HepG2 (cell line): Measurements from ENCODE around the gene STC2. TPM values are rescaled to one million over a fixed set of nuclear protein-coding genes. Genes with fewer than 3 reads are reported as not detected.

Source experiments
- ATAC-seq: fragments of 200-7000 bp; cut with Tn5 transposase; 3 replicates; pipeline ENCODE4 v1.9.1; 2020; ENCODE audit warnings: mild to moderate bottlenecking, moderate library complexity
- BruUV-seq: library from RNA; stranded (reverse); fragments of 400-500 nt; replicated peaks from 2 replicates; lab custom pipeline; 2021; lab: Mats Ljungman, UMichigan
- CTCF ChIA-PET: fragments of 300-600 bp; formaldehyde crosslinking; extraction: SDS; loops from one replicate; lab custom pipeline; 2021; ENCODE audit warnings: low total read pairs, inconsistent platforms, low intra/inter-chr PET ratio; lab: Yijun Ruan, JAX
- POLR2A ChIA-PET: fragments of 350-600 bp; sonication (Branson Sonifier 250); formaldehyde crosslinking; loops from one replicate; lab custom pipeline; 2020; ENCODE audit warnings: antibody characterized with exemption, inconsistent platforms; lab: Yijun Ruan, JAX
- DNase-seq: peaks from one replicate; pipeline ENCODE4 v3.0.0-alpha.2; 2015; ENCODE audit warnings: low spot score
- FAIRE-seq: peaks from 3 replicates; lab custom pipeline; 2011; peaks lifted over from hg19 to GRCh38; lab: Jason Lieb, UNC
- H2AFZ ChIP-seq: one replicate; pipeline ENCODE4 v1.6.1; 2011; ENCODE audit warnings: low read length, inconsistent platforms
- H3K27ac ChIP-seq: fragments of 300-600 bp; 3 replicates; pipeline ENCODE4 v1.8.0; 2011; ENCODE audit warnings: mixed run types, mild to moderate bottlenecking, mixed read lengths, low read length, inconsistent platforms; ENCODE audit not compliant: insufficient read depth; ENCODE audit errors: extremely low read length
- H3K27me3 ChIP-seq, 2 experiments: fragments of 200-600 bp in 1 of 2; 2 replicates in 1 of 2; 3 replicates in 1 of 2; pipeline versions ENCODE4 v1.6.0 to v1.8.0; 2011; ENCODE audit warnings: low read length in 2 of 2, mild to moderate bottlenecking in 2 of 2, moderate library complexity in 2 of 2, inconsistent platforms in 1 of 2; ENCODE audit not compliant: insufficient read depth in 2 of 2, control insufficient read depth in 1 of 2
- H3K36me3 ChIP-seq, 2 experiments: fragments of 200-600 bp in 1 of 2; replicated peaks in 1 of 2; 2 replicates in 1 of 2; 3 replicates in 1 of 2; pipeline versions ENCODE4 v1.5.1 to v1.8.0; 2011; ENCODE audit warnings: low read length in 2 of 2, inconsistent platforms in 1 of 2; ENCODE audit not compliant: insufficient read depth in 2 of 2, control insufficient read depth in 1 of 2
- H3K4me1 ChIP-seq: 2 replicates; pipeline ENCODE4 v1.5.1; 2012; ENCODE audit warnings: low read length, inconsistent platforms; ENCODE audit not compliant: insufficient read depth
- H3K4me2 ChIP-seq: 2 replicates; pipeline ENCODE4 v1.6.0; 2011; ENCODE audit warnings: low read depth, low read length, inconsistent platforms
- H3K4me3 ChIP-seq, 3 experiments: fragments of 200-600 bp in 1 of 3; sonication (generic), shearing (Covaris generic) in 1 of 3; replicated peaks in 1 of 3; 2 replicates each; pipeline ENCODE4 v1.5.1; 2011 to 2016; ENCODE audit warnings: low read length in 3 of 3, inconsistent platforms in 2 of 3, low read depth in 2 of 3, mild to moderate bottlenecking in 2 of 3, control low read depth in 1 of 3, mixed read lengths in 1 of 3; ENCODE audit not compliant: insufficient read depth in 1 of 3
- H3K79me2 ChIP-seq: one replicate; pipeline ENCODE4 v1.6.1; 2011; ENCODE audit warnings: low read length, inconsistent platforms; ENCODE audit not compliant: insufficient read depth
- H3K9ac ChIP-seq: 2 replicates; pipeline ENCODE4 v1.6.0; 2011; ENCODE audit warnings: mild to moderate bottlenecking, low read depth, low read length, inconsistent platforms; ENCODE audit not compliant: insufficient read depth
- H3K9me3 ChIP-seq: 2 replicates; pipeline ENCODE4 v1.5.1; 2012; ENCODE audit warnings: mild to moderate bottlenecking, low read length
- H4K20me1 ChIP-seq: 2 replicates; pipeline ENCODE4 v1.6.0; 2011; ENCODE audit warnings: inconsistent platforms, mild to moderate bottlenecking, low read length, moderate library complexity; ENCODE audit not compliant: insufficient read depth
- CREM ChIP-seq, 2 experiments: sonication (generic) in 1 of 2; formaldehyde crosslinking in 1 of 2; IDR thresholded peaks; 2 replicates each; pipeline versions ENCODE4 v1.4.0 to v1.6.1; 2016 to 2020; ENCODE audit warnings: antibody characterized with exemption in 1 of 2, mild to moderate bottlenecking in 1 of 2, missing genetic modification reagents in 1 of 2
- GATAD2A ChIP-seq: IDR thresholded peaks from 2 replicates; pipeline ENCODE4 v1.6.1; 2016
- GLI4 ChIP-seq: sonication (generic); formaldehyde crosslinking; IDR thresholded peaks from 2 replicates; pipeline ENCODE4 v1.5.1; 2020; ENCODE audit warnings: missing genetic modification reagents, mild to moderate bottlenecking, moderate library complexity, borderline replicate concordance
- ISX ChIP-seq: sonication (generic); formaldehyde crosslinking; conservative IDR thresholded peaks from 2 replicates; pipeline ENCODE4 v1.5.0; 2020; ENCODE audit warnings: missing genetic modification reagents
- KDM4B ChIP-seq: sonication (generic); formaldehyde crosslinking; IDR thresholded peaks from 2 replicates; pipeline ENCODE4 v1.4.0; 2020; ENCODE audit warnings: missing genetic modification reagents
- KLF15 ChIP-seq: sonication (generic); formaldehyde crosslinking; IDR thresholded peaks from 2 replicates; pipeline ENCODE4 v1.8.1; 2023; ENCODE audit warnings: borderline replicate concordance, mild to moderate bottlenecking, inconsistent platforms, missing genetic modification reagents, mixed read lengths
- MAX ChIP-seq: IDR thresholded peaks from 2 replicates; pipeline ENCODE4 v1.6.1; 2012; ENCODE audit warnings: inconsistent platforms
- MTA1 ChIP-seq: sonication (generic); formaldehyde crosslinking; IDR thresholded peaks from 2 replicates; pipeline ENCODE4 v1.4.0; 2020; ENCODE audit warnings: missing genetic modification reagents, mild to moderate bottlenecking, borderline replicate concordance
- PBX2 ChIP-seq: IDR thresholded peaks from 2 replicates; pipeline ENCODE4 v1.6.1; 2016; ENCODE audit warnings: control low read depth
- PLSCR1 ChIP-seq: sonication (generic); formaldehyde crosslinking; IDR thresholded peaks from 2 replicates; pipeline ENCODE4 v1.5.0; 2020; ENCODE audit warnings: missing genetic modification reagents, mild to moderate bottlenecking, borderline replicate concordance
- SRF ChIP-seq: IDR thresholded peaks from 2 replicates; pipeline ENCODE4 v1.6.1; 2011; ENCODE audit warnings: mild to moderate bottlenecking, low read depth, low read length, moderate library complexity
- SSRP1 ChIP-seq: IDR thresholded peaks from 2 replicates; pipeline ENCODE4 v1.6.1; 2016; ENCODE audit warnings: control low read depth
- ZBTB43 ChIP-seq: sonication (generic); formaldehyde crosslinking; conservative IDR thresholded peaks from 2 replicates; pipeline ENCODE4 v1.4.0; 2020; ENCODE audit warnings: missing genetic modification reagents
- ZEB1 ChIP-seq: IDR thresholded peaks from 2 replicates; pipeline ENCODE4 v1.6.1; 2012; ENCODE audit warnings: mild to moderate bottlenecking, low read depth, inconsistent platforms; ENCODE audit not compliant: insufficient replicate concordance
- ZKSCAN1 ChIP-seq: fragments of 150-350 bp; IDR thresholded peaks from 2 replicates; pipeline ENCODE4 v1.6.1; 2014; ENCODE audit warnings: low read length
- ZNF101 ChIP-seq: sonication (generic); formaldehyde crosslinking; IDR thresholded peaks from 2 replicates; pipeline ENCODE4 v1.4.0; 2020; ENCODE audit warnings: mild to moderate bottlenecking, low read depth, missing genetic modification reagents, borderline replicate concordance
- ZNF543 ChIP-seq: sonication (generic); formaldehyde crosslinking; IDR thresholded peaks from 2 replicates; pipeline ENCODE4 v1.4.0; 2020; ENCODE audit warnings: mild to moderate bottlenecking, missing genetic modification reagents
- ZNF678 ChIP-seq: sonication (generic); formaldehyde crosslinking; IDR thresholded peaks from 2 replicates; pipeline ENCODE4 v1.4.0; 2020; ENCODE audit warnings: mild to moderate bottlenecking, missing genetic modification reagents
- ZSCAN5A ChIP-seq: sonication (generic); formaldehyde crosslinking; IDR thresholded peaks from 2 replicates; pipeline ENCODE4 v1.8.0; 2022; ENCODE audit warnings: mild to moderate bottlenecking, missing genetic modification reagents, borderline replicate concordance
- WGBS: methylation state at CpG from one replicate; pipeline ENCODE4 v1.1.6; 2017; ENCODE audit warnings: low lambda C conversion rate; 5-methylcytosine and 5-hydroxymethylcytosine counted together
- in situ Hi-C: cut with HindIII; loops from 2 replicates; pipeline ENCODE4 v1.10.0; 2017; ENCODE audit warnings: low pct_unique_long_range_greater_than_20kb; ENCODE audit not compliant: extremely low pct_ligation_motif_present
- intact Hi-C: fragments of 100-400 bp; cut with micrococcal nuclease; formaldehyde crosslinking; loops from one replicate; pipeline ENCODE4 v1.10.0; 2022; ENCODE audit not compliant: unreplicated experiment
- polyA plus RNA-seq, 8 experiments: library from polyadenylated mRNA; depleted of rRNA in 3 of 8; stranded (reverse) in 7 of 8; unstranded in 1 of 8; fragments of >200 nt; fragmentation: Illumina TruSeq in 4 of 8; extraction: Trizol in 4 of 8; gene quantifications; 2 replicates each; pipeline versions ENCODE4 v1.2.1 to v1.2.3, GENCODE V29; 2011 to 2016; ENCODE audit warnings: low read depth in 4 of 8, missing spikeins in 1 of 8, mixed read lengths in 1 of 8; ENCODE audit not compliant: insufficient read depth in 1 of 8
- total RNA-seq, 5 experiments: library from RNA; depleted of rRNA; stranded (reverse); fragments of >200 nt; fragmentation: Illumina TruSeq; extraction: Trizol; gene quantifications; 2 replicates each; pipeline ENCODE4 v1.2.3, GENCODE V29; 2016; ENCODE audit warnings: low read depth in 1 of 5

Gene STC2
- total and polyA plus RNA-seq, 2 of the 13 experiments (the other 11 are each of a cell fraction or from before 2014, with no cell fraction given): 27.1 to 69.2 TPM

GRCh38 chr5:173329491-173330337 lies 1.5 kb upstream of the STC2 start:
- Histone ChIP-seq H3K9ac (peak overlapping the region; percentile 82), H3K27me3 (no peaks in the 10 kb centered on the region; a peak in 1 of 5 replicates), H3K27ac (peak overlapping the region; percentile 90), H3K4me2 (peak overlapping the region; percentile 95), H3K79me2 (peaks cover 35% of the 10 kb centered on the region), H3K9me3 (no peaks in the 10 kb centered on the region), H4K20me1 (peaks cover 29% of the 10 kb centered on the region), H3K4me1 (peaks cover 40% of the 10 kb centered on the region), H3K4me3 (peak overlapping the region; percentile 87 to 97 (median 88)), H3K36me3 (peaks cover 5 to 12% of the 10 kb centered on the region in 2 experiments), H2AFZ (no peak overlapping the region)
- intact Hi-C loops (no loop called here), in situ Hi-C loops (loop anchor here (5.0 kb wide), 1 partner anchor 37 kb away; no protein-coding TSS in a partner anchor)
- DNase-seq (peak; percentile 72), ATAC-seq (peak; percentile 57), FAIRE-seq (no peak)
- TSS peak; percentile 82 for BruUV-seq
- ChIA-PET POLR2A (interaction anchor here (0.6 to 7.2 kb wide), 16 partner anchors 12 to 857 kb away, joined by 3 to 513 read pairs (median 4); partner anchors contain the start of genes ATP6V0E1 and DUSP1), CTCF (interaction anchor here (4.4 kb wide), 1 partner anchor 36 kb away, joined by 90 read pairs; no protein-coding TSS in a partner anchor)
- WGBS: 0% methylated on average over 19 of the region's 77 CpGs
- TF ChIP-seq MAX (peak; percentile 98), ZSCAN5A (CRISPR knock-in tag) (no peak), KLF15 (no peak; the same call in 1 of the 2 replicates), PBX2 (CRISPR knock-in tag) (no peak), ZEB1 (peak; percentile 73), MTA1 (CRISPR knock-in tag) (no peak), GATAD2A (peak; percentile 62), ISX (CRISPR knock-in tag) (no peak), GLI4 (no peak), SSRP1 (CRISPR knock-in tag) (no peak), SRF (no peak), ZNF678 (no peak), ZNF543 (CRISPR knock-in tag) (no peak), KDM4B (CRISPR knock-in tag) (peak; percentile 35; the same call in 1 of the 2 replicates), CREM (IDR thresholded peaks at IDR 0.05) (no peak), CREM (CRISPR knock-in tag; IDR thresholded peaks at IDR 0.05) (no peak), ZNF101 (CRISPR knock-in tag) (no peak), ZBTB43 (CRISPR knock-in tag) (0 out of 2 replicates have a peak, but pooled peaks have one; percentile 23), ZKSCAN1 (no peak), PLSCR1 (no peak)
